ENCODE measurements around the gene CHRNA7. TPM values are rescaled to one million over a fixed set of nuclear protein-coding genes. Genes with fewer than 3 reads are reported as not detected.

The CHRNA7 gene
- polyA plus RNA-seq (2014; cell fraction: cytosol; rRNA removed) = 32.2 and 38.3 TPM in 2 replicates
- 25.8 and 34.9 TPM in 2 replicates for polyA plus RNA-seq (2014; cell fraction: nucleus; rRNA removed)

DNA sequence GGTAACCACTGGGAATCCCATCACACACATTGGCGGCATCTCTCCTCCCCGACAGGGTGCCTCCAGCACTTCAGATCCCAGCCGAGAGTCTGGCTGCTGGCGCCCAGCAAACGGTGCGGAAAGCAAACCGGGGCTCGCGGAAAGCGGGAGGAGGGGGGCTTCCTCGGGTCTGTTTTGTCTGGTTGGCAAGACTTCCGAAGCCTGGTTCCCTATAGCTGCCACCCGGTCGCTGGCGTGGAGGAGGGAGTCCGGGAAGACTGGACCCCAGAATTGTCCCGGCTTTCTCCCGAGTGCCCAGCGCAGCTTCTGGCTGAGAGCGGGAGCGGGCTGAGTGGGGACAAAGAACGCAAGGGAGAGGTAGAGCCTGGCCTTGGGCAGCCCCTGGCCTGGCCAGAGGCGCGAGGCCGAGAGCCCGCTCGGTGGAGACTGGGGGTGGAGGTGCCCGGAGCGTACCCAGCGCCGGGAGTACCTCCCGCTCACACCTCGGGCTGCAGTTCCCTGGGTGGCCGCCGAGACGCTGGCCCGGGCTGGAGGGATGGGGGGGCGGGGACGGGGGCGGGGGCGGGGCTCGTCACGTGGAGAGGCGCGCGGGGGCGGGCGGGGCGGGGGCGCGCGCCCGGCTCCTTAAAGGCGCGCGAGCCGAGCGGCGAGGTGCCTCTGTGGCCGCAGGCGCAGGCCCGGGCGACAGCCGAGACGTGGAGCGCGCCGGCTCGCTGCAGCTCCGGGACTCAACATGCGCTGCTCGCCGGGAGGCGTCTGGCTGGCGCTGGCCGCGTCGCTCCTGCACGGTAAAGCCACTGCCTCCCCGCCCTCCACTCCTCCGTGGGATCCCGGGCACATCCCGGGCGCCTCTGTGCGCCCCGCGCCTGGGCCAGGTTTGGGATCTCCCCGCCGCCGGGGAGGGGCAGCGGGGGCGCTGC, at the start of gene CHRNA7:
Gene CHRNA7, plus strand, starts transcription at position 654 of the 920 bp plus-strand sequence. Its CDS starts 80 bp downstream, at position 734.
- DNase-seq (ENCODE audit: low spot score) = peak; percentile 83

DNA sequence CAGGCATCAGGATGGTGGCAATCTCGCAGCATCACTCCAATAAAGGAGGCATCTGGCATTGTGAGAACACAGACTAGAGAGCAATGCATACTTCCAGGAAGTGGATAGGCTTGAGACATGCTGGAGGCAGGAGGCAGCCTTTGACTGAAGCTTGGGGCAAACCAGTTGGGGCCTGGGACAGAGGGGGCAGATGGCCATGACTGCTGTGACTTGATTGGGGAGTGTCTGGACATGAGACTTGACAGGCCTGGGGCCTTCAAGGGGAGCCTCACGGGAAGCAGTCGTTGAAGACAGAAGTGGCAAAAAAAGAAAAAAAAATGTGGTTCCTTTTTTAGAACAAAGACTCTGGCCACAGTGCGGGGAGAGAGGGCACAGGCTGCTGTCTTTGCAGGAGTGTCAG, 44.7 kb upstream of the CHRNA7 start:
- peak; percentile 54 for DNase-seq (ENCODE audit: low spot score)

DNA sequence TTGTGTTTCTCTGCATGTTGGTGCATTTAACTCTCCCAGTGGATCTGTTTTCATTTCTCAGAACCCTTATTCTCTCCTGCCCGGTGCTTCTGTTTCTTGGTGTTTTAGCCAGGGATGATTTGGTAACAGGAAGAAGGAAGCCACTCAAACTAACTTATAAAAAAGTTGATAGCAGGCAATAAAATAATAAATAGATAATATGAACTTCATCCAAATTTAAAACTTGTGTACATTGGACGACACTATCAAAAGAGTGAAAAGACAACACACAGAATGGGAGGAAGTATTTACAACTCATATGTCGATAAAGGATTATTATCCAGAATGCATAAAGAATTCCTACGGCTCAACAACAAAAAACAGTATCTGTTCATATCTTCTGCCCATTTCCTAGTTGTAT, 37.3 kb upstream of the CHRNA7 start:
- DNase-seq (ENCODE audit: low spot score) = no peak

- DNase-seq (ENCODE audit: low spot score) = no peak
Measured at GRCh38 chr15:31997711-31998110, 32.6 kb upstream of the CHRNA7 start.

GRCh38 chr15:32003558-32003957, 26.8 kb upstream of the CHRNA7 start:
- no peak for DNase-seq (ENCODE audit: low spot score)

DNA sequence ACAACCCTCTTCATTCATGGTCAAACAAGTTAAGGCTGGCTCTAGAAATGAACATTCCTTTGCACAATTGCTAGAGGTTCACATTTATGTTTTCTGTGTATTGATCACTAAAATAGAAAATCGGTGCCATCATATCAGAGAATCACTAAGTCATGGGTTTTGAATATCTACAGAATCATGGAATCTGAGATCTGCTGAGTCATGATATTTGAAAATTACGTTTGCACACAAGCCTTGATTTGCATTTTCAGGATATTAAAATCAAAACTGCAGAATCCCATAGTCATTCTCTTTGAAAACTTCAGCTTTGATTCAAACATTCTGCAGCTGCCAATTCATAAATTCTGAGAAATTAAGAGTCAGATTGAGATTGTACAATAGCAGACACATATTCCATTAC, 26.1 kb upstream of the CHRNA7 start:
- no peak for DNase-seq (ENCODE audit: low spot score)

DNA sequence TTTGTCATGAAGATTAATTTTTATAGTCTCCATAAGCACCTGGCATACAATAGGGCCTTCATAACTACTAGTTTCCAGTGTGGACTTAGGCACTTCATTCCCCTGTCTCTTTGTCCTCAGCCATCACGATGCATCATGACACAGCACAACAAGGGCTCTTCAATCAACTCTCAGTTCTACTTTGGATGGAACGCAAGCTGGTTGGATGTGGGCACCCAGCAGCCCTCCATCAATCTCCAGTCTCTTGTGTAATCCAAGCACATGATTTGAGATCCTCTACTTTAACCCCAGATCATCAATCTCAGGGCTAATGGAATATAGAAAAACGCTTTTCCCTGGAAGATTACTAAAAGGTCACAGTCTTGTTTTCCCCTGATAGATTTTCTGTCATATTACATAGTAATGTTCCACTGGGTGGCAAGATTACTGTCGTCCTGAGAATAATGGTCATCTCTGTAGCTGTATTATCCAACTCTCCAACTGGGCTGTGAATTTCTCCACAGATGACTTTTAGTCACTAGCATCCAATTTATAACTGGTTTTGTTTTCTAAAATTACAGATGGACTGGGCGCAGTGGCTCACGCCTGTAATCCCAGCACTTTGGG, 22.9 kb upstream of the CHRNA7 start:
- no peak for DNase-seq (ENCODE audit: low spot score)

DNA sequence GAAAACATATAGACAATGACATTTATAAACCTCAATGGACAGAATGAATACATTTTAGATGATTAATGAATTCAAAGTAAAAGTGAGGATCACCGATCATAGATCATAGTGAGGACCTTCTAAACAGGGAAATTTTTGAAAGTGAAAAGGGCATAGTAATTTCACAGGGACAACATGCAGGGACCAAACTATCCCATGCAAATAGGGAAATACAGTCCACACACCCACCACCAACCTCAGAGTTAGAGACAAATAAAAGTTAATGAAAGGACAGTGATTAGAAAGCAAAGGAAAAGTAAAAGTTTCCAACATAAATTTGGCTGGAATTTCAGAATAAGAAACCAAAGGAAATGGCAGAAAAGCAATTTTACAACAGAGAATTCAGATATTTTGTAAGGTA, 15.4 kb upstream of the CHRNA7 start:
- no peak for DNase-seq (ENCODE audit: low spot score)

DNA sequence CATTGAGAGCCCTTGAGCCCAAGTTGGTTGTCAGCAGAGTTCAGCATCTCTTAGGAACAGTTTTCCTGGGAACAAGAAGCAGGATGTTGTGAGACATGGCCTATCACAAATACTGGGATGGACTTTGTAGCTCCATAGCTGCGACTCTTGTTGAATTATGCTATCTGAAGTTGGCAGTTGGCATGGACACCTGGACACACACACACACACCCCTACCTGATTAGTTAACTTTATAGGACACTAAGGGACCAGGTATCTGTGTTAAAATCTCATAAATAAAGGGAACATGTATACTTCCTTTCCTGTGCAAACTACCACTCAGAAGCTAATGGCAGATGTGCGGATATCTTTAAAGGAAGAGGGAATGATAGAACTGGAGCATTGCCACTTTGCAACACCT, 10.2 kb upstream of the CHRNA7 start:
- no peak for DNase-seq (ENCODE audit: low spot score)

GRCh38 chr15:32028921-32029320, 1.4 kb upstream of the CHRNA7 start:
- DNase-seq (ENCODE audit: low spot score) = peak; percentile 81

DNA sequence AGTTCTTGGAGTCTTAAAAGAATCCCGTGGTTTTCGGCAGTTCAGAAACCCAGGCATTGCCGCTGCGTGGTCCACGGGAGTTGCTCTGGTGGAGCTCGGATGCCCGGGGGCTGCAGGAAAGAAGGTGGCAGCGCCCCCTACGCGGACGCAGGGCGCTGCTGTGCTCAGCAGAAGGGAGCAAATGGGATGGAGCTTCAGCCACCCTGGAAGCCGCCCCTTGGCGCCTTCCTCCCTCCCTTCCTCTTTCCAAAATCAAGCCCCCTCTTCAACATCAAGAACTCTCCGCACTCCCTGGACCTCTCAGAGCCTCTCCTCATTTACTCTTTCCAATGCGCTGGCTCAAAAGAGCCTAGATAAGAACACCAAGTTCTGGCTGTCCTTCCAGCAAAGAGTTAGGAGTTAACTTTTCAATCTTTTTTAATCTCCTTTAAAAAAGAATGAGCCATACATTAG, 880 bp upstream of the CHRNA7 start:
- DNase-seq (ENCODE audit: low spot score) = peak; percentile 83

GRCh38 chr15:32030795-32031194, 480 bp downstream of the CHRNA7 start:
- DNase-seq (ENCODE audit: low spot score) = peak; percentile 60

DNA sequence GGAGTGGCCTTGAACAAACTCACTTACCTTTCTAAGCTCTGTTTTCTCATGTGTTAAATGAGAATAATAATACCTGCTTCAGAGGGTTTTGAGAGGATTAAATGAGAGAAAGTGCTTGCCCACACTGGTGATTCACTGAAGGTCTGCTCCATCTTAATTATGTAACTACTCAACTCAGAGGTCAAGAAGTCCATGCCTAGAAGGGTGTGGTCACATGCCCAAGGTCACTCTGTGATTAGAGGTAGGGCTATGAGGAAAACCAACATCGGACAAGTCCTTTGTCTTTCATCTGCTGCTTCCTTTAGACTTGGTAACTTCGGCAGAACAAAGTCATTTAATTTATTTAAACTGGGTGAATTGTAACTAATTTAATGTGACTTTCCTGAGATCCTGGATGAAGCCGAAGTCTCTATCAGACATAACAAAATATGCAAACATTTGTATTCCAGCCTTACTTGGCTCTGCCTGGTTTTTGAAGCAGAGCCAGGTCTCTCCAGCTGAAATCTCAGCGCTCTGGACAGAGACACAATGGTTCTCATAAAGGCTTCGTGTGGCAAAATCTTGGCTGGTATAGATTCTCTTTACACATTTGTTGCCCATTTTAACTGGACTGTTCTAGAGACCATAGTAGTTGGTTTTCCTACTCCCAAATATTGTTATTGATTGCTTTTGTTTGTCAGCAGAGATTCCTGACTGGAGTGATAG, 3.0 kb downstream of the CHRNA7 start:
- no peak for DNase-seq (ENCODE audit: low spot score)

DNA sequence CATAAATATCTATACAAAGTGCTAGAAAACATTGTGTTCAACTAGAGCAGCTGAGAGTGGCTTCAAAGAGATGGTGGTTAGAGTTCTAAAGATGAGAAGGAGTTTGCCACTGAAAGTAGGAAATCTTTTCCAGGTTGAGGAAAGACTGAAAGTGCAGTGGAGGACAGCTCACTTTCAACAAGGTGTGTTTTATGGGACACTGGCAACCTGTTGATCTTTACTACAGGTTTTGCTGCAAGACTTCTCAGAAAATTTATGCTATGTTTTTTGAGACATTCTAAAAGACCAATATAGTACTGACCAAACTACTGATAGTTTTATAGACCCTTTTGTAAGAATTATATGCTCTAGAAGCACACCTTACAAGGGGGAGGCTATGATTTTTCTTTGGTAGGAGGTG, 3.8 kb downstream of the CHRNA7 start:
- no peak for DNase-seq (ENCODE audit: low spot score)

- no peak for DNase-seq (ENCODE audit: low spot score)
Measured at GRCh38 chr15:32035285-32035684, 5.0 kb downstream of the CHRNA7 start.

GRCh38 chr15:32036971-32037370, 6.7 kb downstream of the CHRNA7 start:
- no peak for DNase-seq (ENCODE audit: low spot score)

DNA sequence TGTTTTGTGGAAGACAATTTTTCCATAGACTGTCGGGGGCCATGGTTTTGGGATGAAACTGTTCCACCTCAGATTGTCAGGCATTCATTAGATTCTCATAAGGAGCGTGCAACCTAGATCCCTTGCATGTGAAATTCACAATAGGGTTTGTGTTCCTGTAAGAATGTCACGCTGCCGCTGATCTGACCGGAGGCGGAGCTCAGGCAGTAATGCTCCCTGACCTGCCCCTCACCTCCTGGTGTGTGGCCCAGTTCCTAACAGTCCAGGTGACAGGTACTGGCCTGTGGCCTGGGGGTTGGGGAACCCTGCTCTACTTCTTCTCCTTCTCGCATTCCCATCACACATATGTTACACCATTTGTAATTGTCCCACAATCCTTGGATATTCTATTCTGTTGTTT, 11.0 kb downstream of the CHRNA7 start:
- no peak for DNase-seq (ENCODE audit: low spot score)

- no peak for DNase-seq (ENCODE audit: low spot score)
Measured at GRCh38 chr15:32042269-32042972, 12.1 kb downstream of the CHRNA7 start.

DNA sequence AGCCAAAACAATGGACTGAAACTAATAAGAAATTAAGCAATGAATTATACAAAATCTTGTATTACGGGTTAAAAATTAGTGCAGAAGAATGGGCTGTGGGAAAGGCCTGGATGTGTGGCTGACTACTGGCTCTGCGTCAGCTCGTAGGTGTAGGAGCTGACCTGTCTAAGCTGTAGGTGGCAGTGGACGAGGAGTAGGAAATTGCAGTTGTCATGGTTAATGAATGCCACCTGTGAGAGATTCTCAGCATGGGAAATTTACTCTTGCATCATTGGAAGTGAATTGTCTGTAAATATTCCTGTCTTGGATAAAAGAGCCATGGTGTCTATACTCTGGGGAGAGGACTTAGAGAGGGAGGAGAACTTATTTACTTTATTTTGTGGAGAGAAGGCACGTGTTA, 23.4 kb downstream of the CHRNA7 start:
- peak; percentile 29 for DNase-seq (ENCODE audit: low spot score)

- DNase-seq (ENCODE audit: low spot score) = peak; percentile 37
Measured at GRCh38 chr15:32057876-32058425, 27.6 kb downstream of the CHRNA7 start.

DNA sequence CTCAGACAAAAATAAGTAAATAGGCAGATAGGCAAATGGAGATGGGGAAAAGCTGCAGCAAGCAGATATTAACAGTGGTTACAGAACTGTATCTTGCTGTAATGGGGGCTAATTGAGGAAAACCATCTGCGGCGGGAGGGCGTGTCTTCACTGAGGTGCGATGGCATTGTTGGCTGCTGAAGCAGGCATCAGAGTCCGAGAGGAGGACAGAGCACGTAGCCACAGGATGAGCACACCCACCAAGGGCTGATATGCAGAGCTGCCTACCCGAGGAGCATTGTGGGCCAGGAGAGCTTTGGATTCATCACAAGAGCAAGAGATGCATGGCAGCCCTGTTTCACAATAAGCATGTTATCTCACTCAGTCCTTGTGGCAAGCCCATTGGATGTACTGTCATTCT, 30.4 kb downstream of the CHRNA7 start:
- peak; percentile 64 for DNase-seq (ENCODE audit: low spot score)

All from SK-N-DZ (cell line).